Jurkat, Clone E6-1 (cell line): Measurements from ENCODE around the gene PPIP5K2.
"Not testable (repeated sequence)": the region's sequence is repeated elsewhere in the genome, so short reads cannot be mapped to it uniquely, and the experiment has no call there.

Experiments used
- DNase-seq: peaks from one replicate; pipeline ENCODE4 v3.0.0-alpha.2; 2011; ENCODE audit warnings: low read depth, low spot score
- H3K4me3 ChIP-seq: 2 replicates; pipeline ENCODE4 v1.5.1; 2011; ENCODE audit warnings: mild to moderate bottlenecking, low read length, control low read depth, moderate library complexity

PPIP5K2 gene

GRCh38 chr5:103188436-103188835, 68.3 kb downstream of the PPIP5K2 start:
- H3K4me3 ChIP-seq, result no peak overlapping the region
- peak; percentile 47 for DNase-seq

GRCh38 chr5:103203226-103203625, 83.1 kb downstream of the PPIP5K2 start:
- H3K4me3 ChIP-seq, result no peak overlapping the region
- DNase-seq, result no peak

- not testable (repeated sequence) for H3K4me3 ChIP-seq, DNase-seq
Measured at GRCh38 chr5:103204990-103205389, 84.9 kb downstream of the PPIP5K2 start.

DNA sequence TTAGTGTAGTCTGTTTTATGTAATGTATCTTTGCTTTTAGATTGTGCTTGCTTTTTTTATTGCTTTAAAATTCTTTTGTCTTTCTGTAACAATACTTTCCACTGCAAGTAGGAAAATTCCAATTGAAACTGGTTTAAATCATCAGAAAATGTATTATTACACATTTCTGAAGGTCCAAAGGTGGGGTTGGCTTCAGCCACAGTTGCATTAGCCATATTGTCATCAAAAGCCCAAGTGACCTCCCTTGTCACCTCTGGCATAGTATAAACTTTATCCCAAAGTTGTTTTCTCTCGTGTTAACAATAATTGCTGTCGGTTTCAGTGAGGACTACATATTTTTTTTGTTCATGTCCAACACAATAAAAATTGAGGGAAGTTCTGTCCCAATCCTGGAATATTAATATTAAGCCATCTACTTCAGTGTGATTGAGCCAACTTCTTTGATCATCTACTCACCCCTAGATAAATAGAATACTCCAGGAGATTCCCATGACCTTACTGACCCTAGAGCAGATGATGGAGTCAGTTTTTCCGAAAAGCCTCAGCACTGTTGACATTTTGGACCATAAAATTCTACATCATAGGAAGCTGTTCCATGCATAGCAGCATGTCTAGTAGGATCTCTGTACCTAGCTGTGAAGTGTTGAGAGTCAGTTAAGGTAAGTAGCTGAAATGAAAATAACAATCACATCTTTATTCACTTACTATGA, 86.0 kb downstream of the PPIP5K2 start:
- no peak for DNase-seq
- H3K4me3 ChIP-seq, result no peak overlapping the region

DNA sequence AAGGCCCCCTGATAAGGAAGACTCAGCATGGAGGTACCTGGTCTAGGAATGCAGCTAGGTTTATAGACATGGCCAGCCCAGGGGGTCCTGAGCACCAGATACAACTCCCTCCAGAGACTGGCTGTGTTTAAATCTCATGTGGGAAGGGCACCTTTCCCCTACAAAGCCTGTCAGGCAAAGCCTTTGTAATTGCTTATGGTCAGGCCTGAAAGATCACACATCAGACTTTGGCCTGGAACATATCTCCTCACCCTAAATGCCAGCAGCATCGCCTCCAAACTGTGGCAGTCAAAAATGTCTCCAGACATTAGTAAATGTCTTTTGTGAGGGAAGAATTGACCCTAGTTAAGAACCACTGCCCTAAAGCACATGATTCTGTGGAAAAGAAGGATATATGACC, 86.9 kb downstream of the PPIP5K2 start:
- DNase-seq, result no peak
- H3K4me3 ChIP-seq, result no peak overlapping the region

DNA sequence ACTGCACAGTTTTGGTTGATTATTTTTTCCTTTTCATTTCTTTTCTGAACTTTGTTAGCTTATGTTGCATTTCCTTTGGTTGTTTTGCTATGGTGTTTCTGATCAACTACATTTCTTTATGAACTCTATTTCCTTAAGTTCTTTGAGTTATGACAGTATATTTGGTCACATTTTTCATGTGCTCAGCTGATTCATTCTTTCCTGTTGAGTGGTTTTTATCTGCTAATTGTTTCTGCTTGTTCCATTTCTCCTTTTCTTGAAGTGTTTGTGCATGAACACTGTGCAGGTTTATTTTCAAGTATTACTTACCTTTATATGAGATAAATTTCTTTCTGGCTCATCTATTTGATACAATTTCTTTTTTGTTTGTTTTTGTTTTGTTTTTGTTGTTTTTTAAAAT, 87.6 kb downstream of the PPIP5K2 start:
- DNase-seq, result no peak
- H3K4me3 ChIP-seq, result no peak overlapping the region

- H3K4me3 ChIP-seq, result no peak overlapping the region
Measured at GRCh38 chr5:103208460-103208859, 88.4 kb downstream of the PPIP5K2 start.

DNA sequence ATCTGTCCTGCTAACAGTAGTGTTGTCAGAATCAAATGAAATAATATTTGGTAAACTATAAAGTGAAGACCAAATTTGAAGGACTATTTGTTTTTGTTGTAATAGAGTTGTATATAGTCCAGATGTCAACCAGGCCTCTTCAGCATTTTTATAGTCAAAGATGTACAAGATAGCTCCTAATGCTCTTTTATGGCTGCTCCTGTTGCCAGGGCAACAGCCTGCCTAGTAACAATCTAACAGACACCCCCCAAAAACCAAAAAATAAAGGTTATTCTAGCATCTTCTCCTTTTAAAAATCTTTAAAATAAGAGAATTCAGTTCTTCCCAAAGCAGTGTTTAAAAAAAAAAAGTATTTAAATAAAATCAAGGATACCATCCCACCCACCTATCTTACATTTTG, 89.0 kb downstream of the PPIP5K2 start:
- no peak overlapping the region for H3K4me3 ChIP-seq
- no peak for DNase-seq

More at GRCh38 chr5:103208460-103208859, 88.4 kb downstream of the PPIP5K2 start:
- DNase-seq, result no peak

DNA sequence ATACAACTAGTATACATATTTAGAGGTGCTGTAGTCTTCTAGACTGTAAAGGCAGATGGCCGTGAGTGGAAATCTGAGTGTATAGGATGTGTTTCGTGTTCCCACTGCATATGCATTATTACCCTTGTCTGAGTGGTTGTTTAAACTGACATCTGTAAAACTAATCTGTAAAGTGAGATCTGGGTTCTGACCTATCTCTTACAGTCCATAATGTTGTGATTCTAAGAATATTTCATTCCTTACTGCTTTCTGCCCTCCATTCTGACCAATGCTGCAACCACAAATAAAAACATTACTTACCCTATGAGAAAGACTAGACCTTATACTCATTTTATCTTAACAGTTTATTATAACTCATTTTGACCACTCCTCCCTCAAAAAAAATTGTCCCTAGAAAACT, 90.9 kb downstream of the PPIP5K2 start:
- no peak for DNase-seq
- no peak overlapping the region for H3K4me3 ChIP-seq

- DNase-seq, result no peak
- no peak overlapping the region for H3K4me3 ChIP-seq
Measured at GRCh38 chr5:103211576-103212561, 91.8 kb downstream of the PPIP5K2 start.

- no peak overlapping the region for H3K4me3 ChIP-seq
- no peak for DNase-seq
Measured at GRCh38 chr5:103216137-103216536, 96.0 kb downstream of the PPIP5K2 start.

DNA sequence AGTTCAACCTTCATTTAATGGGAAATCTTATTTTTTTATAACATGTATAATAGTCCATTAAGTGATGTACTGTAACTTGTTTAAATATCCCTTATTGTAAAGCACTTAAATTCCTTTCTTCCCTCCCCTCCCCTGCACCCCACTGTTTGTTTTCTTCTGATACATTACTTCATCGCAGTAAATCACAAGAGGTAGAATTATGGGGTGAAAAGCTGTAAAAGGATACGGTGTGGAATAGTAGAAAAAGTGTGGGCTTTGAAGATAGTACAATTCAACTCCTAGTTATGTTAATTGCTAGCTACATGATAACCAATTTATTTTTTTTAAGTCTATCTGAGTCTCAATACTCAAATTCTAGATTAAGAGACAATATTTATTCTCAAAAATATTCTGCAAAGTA, 96.6 kb downstream of the PPIP5K2 start:
- DNase-seq, result no peak
- no peak overlapping the region for H3K4me3 ChIP-seq

- no peak overlapping the region for H3K4me3 ChIP-seq
- no peak for DNase-seq
Measured at GRCh38 chr5:103217101-103217500, 97.0 kb downstream of the PPIP5K2 start.

DNA sequence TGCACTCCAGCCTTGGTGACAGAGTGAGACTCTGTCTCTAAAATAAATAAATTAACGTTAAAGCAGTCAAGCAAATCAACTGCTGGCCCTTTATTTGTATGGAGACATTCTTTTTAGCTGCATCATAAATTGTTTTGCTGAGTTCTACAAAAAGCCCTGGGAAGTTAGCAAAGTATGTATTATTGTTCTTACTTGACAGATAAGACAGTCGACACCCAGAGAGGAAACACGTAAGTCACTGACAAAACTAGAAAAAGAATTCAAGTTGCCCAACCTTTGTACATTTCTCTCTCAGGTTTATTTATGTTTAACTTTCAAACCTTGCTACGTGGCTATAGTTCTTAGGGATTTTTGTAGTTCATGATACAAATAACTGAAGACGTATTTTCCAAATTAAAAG, 98.1 kb downstream of the PPIP5K2 start:
- H3K4me3 ChIP-seq, result no peak overlapping the region
- DNase-seq, result no peak

DNA sequence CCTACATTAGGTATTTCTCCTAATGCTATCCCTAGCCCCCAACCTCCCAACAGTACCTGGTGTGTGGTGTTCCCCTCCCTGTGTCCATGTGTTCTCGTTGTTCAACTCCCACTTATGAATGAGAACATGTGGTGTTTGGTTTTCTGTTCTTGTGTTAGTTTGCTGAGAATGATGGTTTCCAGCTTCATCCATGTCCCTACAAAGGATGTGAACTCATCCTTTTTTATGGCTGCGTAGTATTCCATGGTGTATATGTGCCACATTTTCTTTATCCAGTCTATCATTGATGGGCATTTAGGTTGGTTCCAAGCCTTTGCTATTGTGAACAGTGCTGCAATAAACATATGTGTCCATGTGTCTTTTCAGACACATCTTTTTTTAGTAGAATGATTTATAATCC, 99.0 kb downstream of the PPIP5K2 start:
- DNase-seq, H3K4me3 ChIP-seq: not testable (repeated sequence)

DNA sequence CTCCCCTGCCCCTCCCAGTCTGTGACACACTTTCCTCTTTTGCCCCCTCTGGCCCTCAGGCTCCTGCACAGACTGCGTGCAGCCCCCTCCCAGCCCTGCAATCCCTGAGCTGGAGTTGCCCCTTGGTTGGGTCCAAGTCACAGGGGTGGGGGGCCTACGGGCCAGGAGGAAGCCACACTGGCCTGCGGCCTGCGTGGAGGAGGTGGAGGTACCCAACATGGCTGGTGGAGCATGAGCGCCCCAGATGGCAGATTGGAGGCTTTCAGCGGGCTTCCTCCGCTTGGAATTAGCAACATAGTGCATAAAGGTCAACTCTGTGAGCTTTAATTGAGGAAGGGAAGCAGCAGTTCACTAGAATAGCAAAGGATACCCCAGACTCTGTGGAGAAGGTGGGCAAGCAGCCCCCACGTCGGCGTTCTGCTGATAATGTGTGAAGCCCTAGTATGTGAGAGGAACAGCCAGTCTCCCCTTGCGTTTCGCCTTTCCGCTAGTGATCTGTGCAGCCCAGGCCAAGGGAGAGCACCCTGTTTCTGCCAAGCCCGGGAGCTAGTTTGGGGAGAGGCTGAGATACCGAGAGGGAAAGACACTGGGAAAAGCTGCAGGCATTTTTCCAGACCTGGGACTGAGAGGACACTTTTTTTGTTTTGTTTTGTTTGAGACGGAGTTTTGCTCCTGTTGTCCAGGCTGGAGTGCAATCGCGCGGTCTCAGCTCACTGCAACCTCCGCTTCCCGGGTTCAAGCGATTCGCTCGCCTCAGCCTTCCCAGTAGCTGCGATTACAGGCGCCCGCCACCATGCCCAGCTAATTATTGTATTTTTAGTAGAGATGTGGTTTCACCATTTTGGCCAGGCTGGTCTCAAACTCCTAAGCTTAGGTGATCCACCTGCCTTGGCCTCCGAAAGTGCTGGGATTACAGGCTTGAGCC, 103.2 kb downstream of the PPIP5K2 start:
- no peak for DNase-seq
- no peak overlapping the region for H3K4me3 ChIP-seq

- DNase-seq, result peak; percentile 72
- no peak overlapping the region for H3K4me3 ChIP-seq
Measured at GRCh38 chr5:103224118-103224893, 104.2 kb downstream of the PPIP5K2 start.

GRCh38 chr5:103224894-103225246, 104.8 kb downstream of the PPIP5K2 start:
- DNase-seq, result no peak
- H3K4me3 ChIP-seq, result no peak overlapping the region

DNA sequence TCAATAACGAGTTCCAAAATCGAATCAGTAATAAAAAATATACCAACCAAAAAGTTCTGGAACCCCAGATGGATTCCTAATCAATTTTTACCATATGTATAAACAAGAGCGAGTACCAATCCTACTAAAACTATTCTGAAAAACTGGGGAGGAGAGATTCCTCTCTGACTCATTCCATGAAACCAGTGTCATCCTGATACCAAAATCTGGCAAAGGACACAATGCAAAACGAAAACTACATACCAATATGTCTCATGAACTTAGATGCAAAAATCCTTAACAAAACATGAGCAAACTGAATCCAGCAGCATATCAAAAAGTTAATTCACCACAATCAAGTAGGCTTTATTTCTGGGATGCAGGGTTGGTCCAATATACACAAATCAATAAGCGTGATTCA, 108.0 kb downstream of the PPIP5K2 start:
- DNase-seq, result no peak
- H3K4me3 ChIP-seq, result no peak overlapping the region
